Measurements from ENCODE around the gene BCAS3. TPM values are rescaled to one million over a fixed set of nuclear protein-coding genes. Genes with fewer than 3 reads are reported as not detected.

Gene BCAS3
- total RNA-seq, 2 experiments from 2014 or later = 13.7 to 25.8 TPM

DNA sequence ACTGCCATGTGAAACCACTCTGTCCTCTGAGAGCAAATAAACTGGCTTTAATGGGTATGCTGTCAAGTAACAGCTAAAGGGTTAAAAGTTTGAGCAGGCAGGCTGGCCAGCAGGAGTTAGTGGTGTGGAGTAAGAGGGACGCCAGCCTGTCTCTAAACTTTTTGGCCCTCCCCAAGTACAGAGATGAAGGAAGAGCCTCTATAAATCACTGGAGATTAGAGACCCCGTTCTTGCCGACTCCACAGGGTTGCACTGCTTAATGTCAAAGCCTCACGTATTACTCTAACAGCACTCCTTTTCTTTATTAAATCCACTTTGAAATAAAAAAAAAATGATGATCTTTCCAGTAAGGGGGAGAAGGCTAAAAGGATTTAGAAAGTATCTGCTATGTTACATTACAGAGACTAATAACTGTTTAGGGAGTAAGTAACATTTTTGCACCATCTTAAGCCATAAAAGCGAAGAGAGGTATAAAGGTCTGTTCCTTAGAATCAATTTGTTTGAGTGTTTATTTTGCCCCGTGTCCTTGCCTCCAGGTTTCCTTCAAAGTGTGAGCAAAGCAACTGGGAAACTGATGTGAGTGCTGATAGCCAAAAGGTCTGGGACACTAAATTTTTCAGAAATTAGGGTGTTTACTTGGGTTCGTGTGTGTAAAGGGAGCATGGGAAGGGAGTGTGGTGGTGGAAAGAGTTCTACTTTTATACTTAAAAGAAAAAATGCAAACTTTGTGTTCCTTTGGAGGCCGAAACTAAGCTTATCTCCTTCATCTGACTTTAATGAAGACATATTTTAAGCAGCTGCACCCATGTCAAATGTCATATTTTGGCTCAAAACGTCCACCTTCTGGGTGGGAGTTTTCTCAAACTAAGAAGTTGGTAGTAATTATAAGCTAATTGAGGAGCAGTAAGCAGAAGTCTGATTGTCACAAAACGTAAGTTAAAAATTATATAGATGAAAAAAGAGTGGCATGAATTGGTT lies 612.0 kb downstream of the BCAS3 start:
- DNase-seq = no peak
- Mint-ChIP-seq H3K4me1 (peaks cover 12% of the 10 kb centered on the region), H3K36me3 (no peaks in the 10 kb centered on the region), H3K27me3 (no peaks in the 10 kb centered on the region), H3K9me3 (ENCODE audit: low read depth) (no peaks in the 10 kb centered on the region), H3K27ac (no peak overlapping the region), H3K4me3 (no peak overlapping the region)
- CTCF ChIA-PET = interaction anchor here (0.5 kb wide), 1 partner anchor 135 kb away, joined by 3 read pairs; no protein-coding TSS in a partner anchor
- no peak for ATAC-seq

DNA sequence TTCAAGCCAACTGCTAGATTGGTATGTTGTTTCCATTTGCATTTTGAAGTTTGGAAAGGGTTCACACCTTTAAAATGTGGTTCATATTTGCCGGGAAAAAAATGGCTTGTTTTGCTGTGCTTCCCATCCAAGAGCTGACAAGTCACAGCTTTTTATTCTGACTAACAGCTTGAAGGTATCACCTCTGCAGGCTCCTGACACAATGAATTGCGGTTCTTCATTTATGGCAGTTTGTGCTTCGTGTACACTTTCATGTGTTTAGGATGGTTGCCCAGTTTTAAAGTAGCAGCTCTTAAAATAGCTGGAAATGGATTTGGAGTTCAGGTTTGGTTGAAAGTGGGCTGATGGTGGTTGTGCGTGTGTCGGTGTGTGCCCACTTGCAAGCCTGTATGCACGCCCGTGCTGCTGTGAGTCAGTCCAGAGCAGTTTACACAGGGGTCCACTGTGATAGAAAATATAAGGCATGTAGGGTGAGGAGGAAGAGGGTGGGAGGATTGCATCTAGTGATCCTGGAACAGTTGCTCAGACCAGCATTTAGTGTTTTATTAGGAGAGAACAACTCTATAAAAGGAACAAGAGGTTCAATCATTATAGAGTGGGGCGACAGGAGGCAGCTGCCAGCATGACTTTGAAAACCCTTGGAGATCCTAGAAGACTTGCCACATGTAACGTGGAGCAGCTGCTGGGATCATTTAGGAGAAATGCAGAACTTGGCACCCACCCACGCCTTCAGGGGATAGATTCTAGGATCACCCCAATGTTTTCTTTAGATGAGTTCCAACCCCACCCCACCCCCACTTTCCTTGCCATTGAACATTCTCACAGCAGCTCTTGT lies 614.0 kb downstream of the BCAS3 start:
- CTCF ChIA-PET = interaction anchor here (0.9 to 1.5 kb wide), 3 partner anchors 12 to 98 kb away, joined by 3 read pairs; no protein-coding TSS in a partner anchor
- Mint-ChIP-seq H3K27me3 (no peaks in the 10 kb centered on the region), H3K27ac (no peak overlapping the region), H3K4me3 (no peak overlapping the region), H3K36me3 (no peaks in the 10 kb centered on the region), H3K4me1 (peaks cover 2% of the 10 kb centered on the region), H3K9me3 (ENCODE audit: low read depth) (no peaks in the 10 kb centered on the region)
- ATAC-seq (no peak), DNase-seq (no peak)

DNA sequence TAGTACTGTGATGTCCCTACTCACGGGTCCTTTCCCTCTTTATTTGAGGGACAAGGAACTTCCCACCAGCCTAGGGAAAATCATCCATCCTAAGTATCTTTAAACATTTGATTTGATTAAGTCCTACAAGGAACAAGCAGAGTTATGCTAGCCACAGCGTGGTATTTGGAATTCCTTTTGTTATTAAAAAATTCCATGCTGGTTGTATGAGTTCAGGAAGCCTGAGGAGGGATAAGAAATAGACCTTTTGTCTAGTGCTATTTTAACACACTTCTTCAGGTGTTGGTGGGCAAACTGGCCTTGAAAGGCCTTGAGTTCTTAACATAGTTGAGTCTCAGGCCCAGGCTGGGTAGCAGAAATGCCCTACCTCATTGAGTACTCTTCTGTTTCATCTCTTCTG lies 616.6 kb downstream of the BCAS3 start:
- H3K27ac Mint-ChIP-seq = no peak overlapping the region
- no peaks in the 10 kb centered on the region for H3K9me3 Mint-ChIP-seq (ENCODE audit: low read depth)
- no peaks in the 10 kb centered on the region for H3K36me3 Mint-ChIP-seq
- DNase-seq (no peak), ATAC-seq (no peak)
- H3K4me1 Mint-ChIP-seq = peaks cover 2% of the 10 kb centered on the region
- H3K4me3 Mint-ChIP-seq = no peak overlapping the region
- H3K27me3 Mint-ChIP-seq = no peaks in the 10 kb centered on the region
- CTCF ChIA-PET = no interaction called here

DNA sequence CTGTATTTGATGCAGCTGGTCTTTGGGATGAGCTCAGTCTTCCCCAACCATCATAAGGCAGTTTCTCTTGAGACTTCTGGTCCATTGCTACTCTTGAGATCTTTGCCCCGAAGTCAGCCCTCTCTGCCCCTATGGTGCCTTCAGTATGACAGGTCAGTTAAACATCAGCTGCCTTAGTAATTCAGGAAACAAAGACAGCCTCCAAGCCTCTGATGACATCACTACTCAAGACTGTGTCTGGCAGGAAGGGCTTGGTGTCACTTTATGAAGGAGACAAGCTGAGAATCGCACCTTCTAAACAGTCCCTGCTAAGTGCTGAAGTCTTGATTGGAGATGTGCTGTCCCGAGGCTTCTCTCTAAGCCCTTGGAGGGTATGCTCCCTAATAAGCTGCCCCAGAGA lies 617.1 kb downstream of the BCAS3 start:
- Mint-ChIP-seq H3K4me3 (no peak overlapping the region), H3K36me3 (no peaks in the 10 kb centered on the region), H3K27me3 (no peaks in the 10 kb centered on the region), H3K27ac (no peak overlapping the region), H3K9me3 (ENCODE audit: low read depth) (no peaks in the 10 kb centered on the region), H3K4me1 (peaks cover 2% of the 10 kb centered on the region)
- DNase-seq = peak; percentile 22
- no peak for ATAC-seq
- CTCF ChIA-PET = no interaction called here

DNA sequence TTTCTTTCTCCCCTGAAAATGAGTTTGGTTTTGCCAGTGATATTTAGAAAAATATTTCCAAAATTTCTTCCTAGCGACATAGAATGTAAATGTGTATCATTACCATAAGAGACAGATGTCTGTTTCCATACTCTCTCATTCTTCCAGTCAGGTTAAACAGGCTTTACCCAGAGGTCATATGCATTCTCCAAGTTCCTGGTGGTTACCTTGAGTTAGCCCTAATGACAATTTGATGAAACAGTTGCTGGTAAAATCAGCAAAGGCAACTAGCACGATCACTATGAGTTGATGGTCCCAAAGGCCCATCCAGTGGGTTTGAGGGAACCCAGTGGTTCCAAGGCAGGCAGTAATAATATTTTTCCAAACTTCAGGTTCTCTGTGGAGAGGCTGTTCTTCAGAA lies 618.4 kb downstream of the BCAS3 start:
- ATAC-seq (no peak), DNase-seq (no peak)
- no peaks in the 10 kb centered on the region for H3K9me3 Mint-ChIP-seq (ENCODE audit: low read depth)
- H3K4me3 Mint-ChIP-seq = no peak overlapping the region
- CTCF ChIA-PET = no interaction called here
- no peaks in the 10 kb centered on the region for H3K36me3 Mint-ChIP-seq
- H3K27me3 Mint-ChIP-seq = no peaks in the 10 kb centered on the region
- no peak overlapping the region for H3K27ac Mint-ChIP-seq
- H3K4me1 Mint-ChIP-seq = peaks cover 2% of the 10 kb centered on the region

DNA sequence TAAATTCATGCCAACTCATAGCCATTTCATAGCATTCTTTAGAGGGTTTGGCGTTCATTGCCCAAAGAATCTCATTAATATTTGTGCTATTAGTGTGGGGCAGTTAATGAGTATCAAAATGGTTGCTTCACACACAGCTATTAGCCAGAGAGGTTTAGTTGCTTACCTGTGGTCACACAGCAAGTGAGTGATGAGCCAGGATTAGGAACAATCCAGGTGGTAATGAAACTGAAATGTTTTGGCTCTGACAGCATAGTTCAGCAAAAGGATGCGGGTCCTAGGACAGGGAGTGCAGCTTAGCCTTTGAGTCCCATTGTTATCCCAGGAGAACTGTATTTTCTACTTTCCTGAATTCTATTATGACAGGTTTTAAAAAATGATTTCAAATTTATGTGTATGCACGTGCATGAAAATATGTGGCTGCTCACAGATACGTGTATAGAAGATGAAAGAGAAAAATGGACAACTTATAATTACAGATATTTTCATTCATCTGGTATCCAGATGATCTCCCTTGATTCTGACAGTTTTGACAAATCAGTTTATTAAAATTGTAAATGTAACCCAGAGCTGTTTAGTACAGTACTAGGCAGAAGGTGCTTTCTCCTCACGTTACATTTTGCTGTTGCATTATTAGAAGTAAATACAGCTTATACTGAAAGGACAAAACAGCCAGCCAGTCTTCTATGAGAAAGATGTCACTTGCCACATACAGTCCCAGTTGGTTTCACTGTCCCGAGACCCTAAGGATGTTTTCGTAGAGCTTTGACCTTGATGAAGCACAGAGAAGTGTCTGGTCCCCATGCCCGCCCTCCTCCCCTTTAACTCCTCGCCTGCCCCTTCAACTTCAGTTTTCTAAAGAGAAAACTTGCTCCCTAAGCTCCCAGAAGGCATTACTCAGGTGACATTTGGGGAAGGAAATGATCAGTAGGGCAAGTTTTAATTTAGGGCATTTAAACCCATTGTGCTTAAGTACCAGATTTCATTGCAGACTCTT lies 622.2 kb downstream of the BCAS3 start:
- ATAC-seq (no peak), DNase-seq (peak; percentile 31)
- H3K27me3 Mint-ChIP-seq = no peaks in the 10 kb centered on the region
- no peaks in the 10 kb centered on the region for H3K9me3 Mint-ChIP-seq (ENCODE audit: low read depth)
- no peak overlapping the region for H3K27ac Mint-ChIP-seq
- H3K4me3 Mint-ChIP-seq = no peak overlapping the region
- H3K36me3 Mint-ChIP-seq = no peaks in the 10 kb centered on the region
- no peaks in the 10 kb centered on the region for H3K4me1 Mint-ChIP-seq
- CTCF ChIA-PET = interaction anchor here (0.6 to 1.4 kb wide), 2 partner anchors 20 to 255 kb away, joined by 3 to 4 read pairs; no protein-coding TSS in a partner anchor

DNA sequence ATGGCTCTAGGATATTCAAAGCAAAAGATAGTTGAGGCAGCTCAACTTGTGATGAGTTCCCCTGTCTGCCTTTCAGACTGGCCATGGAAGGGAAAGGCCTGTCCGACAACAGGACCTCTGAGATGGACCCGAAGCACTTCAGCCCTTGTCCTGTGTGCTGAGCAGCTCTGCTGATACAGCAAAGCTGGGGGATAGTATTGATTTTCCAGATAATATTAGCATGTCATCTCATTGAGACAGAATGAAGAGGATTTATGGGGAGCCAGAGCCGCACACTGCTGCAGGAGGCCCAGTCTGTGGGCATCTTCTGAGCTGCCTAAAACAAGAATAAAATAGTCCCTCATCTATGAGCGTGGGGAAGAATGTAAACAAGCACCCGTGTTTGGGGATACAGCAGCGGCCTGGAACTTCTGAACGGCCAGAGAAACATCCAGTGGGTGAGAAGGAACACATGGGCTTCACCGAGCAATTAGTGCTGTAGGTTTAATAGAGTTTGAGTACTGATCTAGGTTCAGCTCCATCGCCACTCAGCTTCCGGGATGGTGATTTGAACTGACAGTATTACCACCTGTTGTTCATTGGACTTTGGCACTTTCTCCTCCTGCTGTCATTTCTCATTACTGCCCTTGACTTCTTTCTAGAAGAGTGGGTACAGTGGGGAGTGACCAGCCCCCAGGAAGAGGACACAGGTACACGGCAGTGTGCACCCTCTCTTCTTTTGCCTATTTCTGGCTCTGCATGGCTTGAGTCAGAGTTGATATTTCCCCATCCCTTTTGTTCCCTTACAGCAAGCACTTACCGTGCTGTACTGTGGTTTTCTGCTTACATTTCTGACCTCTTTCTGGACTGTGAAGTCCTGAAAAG lies 625.5 kb downstream of the BCAS3 start:
- H3K27ac Mint-ChIP-seq = no peak overlapping the region

DNA sequence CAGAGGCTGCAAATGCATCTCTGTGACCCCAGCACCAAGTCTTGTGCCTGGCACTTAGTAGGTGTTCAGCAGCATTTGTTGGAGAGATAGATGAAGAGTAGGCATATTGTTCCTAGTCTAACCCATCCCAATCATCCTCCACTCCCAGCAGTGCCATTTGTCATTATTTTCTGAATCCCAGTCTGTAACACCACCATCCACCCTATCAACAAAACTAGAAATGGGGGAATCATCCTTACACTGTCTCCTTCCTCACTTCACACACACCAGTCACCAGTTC lies 626.1 kb downstream of the BCAS3 start:
- Mint-ChIP-seq H3K36me3 (no peaks in the 10 kb centered on the region), H3K27ac (no peak overlapping the region), H3K4me1 (no peaks in the 10 kb centered on the region), H3K27me3 (no peaks in the 10 kb centered on the region), H3K9me3 (ENCODE audit: low read depth) (no peaks in the 10 kb centered on the region), H3K4me3 (no peak overlapping the region)
- DNase-seq = no peak
- no peak for ATAC-seq
- CTCF ChIA-PET = no interaction called here

More for the DNA sequence above, 625.5 kb downstream of the BCAS3 start:
- H3K4me1 Mint-ChIP-seq = no peaks in the 10 kb centered on the region
- DNase-seq (no peak), ATAC-seq (no peak)
- H3K9me3 Mint-ChIP-seq (ENCODE audit: low read depth) = no peaks in the 10 kb centered on the region
- H3K36me3 Mint-ChIP-seq = no peaks in the 10 kb centered on the region
- CTCF ChIA-PET = no interaction called here
- H3K27me3 Mint-ChIP-seq = no peaks in the 10 kb centered on the region
- no peak overlapping the region for H3K4me3 Mint-ChIP-seq

DNA sequence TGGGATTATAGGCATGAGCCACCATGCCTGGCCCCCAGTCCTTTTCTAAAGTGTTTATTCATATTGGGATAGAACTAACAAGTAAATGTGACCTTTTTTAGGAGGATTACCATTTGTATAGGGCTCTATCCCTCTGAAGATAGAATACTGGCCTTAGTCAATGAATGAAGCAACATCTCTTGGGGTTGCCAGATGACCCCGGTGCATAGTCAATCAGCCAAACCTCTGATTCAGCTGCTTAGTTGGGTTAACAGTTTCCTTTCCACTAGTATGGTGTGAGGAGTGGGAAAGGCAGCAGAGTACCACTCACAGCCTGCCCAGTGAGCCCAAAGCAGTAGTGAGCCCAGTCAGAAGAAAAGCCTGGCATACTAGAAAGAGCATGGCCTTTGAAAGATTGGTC lies 627.4 kb downstream of the BCAS3 start:
- Mint-ChIP-seq H3K4me3 (no peak overlapping the region), H3K9me3 (ENCODE audit: low read depth) (no peaks in the 10 kb centered on the region), H3K4me1 (no peaks in the 10 kb centered on the region), H3K36me3 (no peaks in the 10 kb centered on the region), H3K27ac (no peak overlapping the region), H3K27me3 (no peaks in the 10 kb centered on the region)
- DNase-seq (no peak), ATAC-seq (no peak)
- CTCF ChIA-PET = no interaction called here

DNA sequence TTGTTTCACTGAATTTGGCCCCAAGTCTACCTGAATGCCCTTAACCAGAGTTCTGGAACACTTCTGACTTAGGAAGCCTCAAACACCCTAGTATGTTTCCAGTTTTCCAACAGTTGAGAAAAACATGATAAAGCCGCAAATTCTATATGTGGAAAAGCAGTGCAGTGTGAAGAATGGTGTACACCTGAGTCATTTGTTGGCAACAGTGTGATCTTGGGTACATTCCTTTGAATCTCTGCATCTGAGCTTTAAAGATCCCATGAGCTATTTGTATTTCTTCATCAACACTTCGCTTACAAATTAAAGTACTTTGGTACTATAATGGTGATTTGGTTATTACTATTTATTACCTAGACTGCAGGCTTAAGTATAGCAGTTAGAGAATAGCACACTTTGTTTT lies 628.4 kb downstream of the BCAS3 start:
- Mint-ChIP-seq H3K36me3 (no peaks in the 10 kb centered on the region), H3K27me3 (no peaks in the 10 kb centered on the region), H3K27ac (no peak overlapping the region), H3K4me3 (no peak overlapping the region), H3K4me1 (no peaks in the 10 kb centered on the region), H3K9me3 (ENCODE audit: low read depth) (no peaks in the 10 kb centered on the region)
- no peak for ATAC-seq
- no peak for DNase-seq
- CTCF ChIA-PET = interaction anchor here (0.6 kb wide), 1 partner anchor 585 kb away, joined by 3 read pairs; no protein-coding TSS in a partner anchor

DNA sequence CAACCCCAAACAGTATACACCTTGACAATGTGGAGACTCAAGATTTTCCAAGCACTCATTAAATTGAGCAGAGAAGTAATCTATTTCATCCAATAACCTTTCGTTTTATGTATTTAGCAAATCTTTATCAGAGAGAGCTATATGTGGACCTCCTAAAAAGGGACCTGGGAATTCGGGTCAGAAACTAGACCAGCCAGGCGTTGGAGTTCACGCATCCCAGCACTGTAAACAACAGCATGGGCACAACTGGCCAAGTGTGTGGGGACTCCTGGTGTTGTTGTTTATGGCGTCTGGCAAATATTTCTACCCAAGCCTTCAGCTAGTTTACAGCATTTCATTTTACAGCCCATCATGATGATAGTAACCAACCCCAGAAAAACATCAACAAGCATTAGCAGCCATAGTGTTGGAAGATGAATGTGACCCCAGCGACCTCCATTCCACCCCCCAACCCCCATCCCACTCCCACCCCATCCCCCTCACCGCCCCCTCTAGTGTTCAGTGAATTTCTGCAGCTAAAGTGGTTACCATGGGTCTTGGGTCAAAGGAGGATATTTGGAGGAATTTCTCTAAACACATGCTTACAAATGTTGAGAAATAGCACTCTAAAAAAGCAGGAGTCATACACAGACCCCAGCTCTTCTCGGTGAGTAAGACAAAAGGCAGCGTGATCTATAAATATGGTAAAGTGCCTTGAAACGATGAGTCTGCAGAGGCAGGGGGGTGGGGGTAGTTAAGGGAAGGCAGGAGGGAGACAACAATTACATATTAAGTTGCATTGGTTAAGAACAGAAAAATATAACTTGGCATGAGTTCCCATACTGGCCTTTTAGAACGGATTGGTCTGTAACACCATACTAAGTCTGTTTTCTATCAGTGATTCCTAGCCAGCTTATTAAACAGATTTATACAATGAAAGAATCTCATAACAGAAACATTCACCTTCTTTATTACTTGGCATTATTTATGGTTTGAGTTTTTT lies 630.5 kb downstream of the BCAS3 start:
- Mint-ChIP-seq H3K4me3 (no peak overlapping the region), H3K27ac (no peak overlapping the region), H3K27me3 (no peaks in the 10 kb centered on the region), H3K9me3 (ENCODE audit: low read depth) (no peaks in the 10 kb centered on the region), H3K36me3 (no peaks in the 10 kb centered on the region), H3K4me1 (no peaks in the 10 kb centered on the region)
- CTCF ChIA-PET = interaction anchor here (1.6 kb wide), 1 partner anchor 9 kb away, joined by 3 read pairs; no protein-coding TSS in a partner anchor
- DNase-seq (no peak), ATAC-seq (no peak)

Measured in activated CD8-positive, alpha-beta memory T cell treated with anti-CD3 and anti-CD28 coated beads, Interleukin-2, amount 10 ng/mL, durations not matched to agents 7 days and 5 days (primary cell).